Measurements from ENCODE around the gene C5orf63. TPM values are rescaled to one million over a fixed set of nuclear protein-coding genes. Genes with fewer than 3 reads are reported as not detected.

The C5orf63 gene
- total RNA-seq, 1 donor from 2014 or later = 1.5 TPM

DNA sequence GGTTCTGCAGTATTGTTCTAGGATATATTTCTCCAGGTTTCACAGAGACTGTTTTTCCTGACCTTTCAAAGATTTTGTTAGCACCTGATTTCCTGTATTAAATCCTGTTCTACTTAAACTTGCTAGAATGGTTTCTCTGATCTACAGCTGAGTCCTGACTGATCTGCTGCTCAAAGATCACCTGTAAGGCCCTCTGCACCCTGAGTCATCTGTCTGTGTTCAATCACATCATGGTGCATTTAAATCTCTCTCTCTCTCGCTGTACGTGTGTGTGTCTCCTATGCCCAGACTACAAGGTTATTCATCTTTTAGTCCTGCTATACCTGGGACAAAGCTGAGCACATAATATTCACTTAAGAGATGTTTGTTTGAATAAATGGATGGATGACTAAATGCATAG, 13.3 kb upstream of the C5orf63 start:
- Histone ChIP-seq H4K20me1 (ENCODE audit: low read depth) (no peaks in the 10 kb centered on the region), H3K4me2 (no peak overlapping the region), H3K4me3 (no peak overlapping the region), H3K27ac (no peak overlapping the region), H3K9me3 (ENCODE audit: low read depth) (no peaks in the 10 kb centered on the region), H3K9ac (no peak overlapping the region), H3K27me3 (no peaks in the 10 kb centered on the region), H3K79me2 (ENCODE audit: low read depth) (no peaks in the 10 kb centered on the region), H3K4me1 (peaks cover 26% of the 10 kb centered on the region), H2AFZ (replicated peaks) (no peak overlapping the region), H3F3A (ENCODE audit: low read depth) (no peaks in the 10 kb centered on the region), H3K36me3 (no peaks in the 10 kb centered on the region)
- Mint-ChIP-seq H3K36me3 (no peaks in the 10 kb centered on the region), H3K27me3 (ENCODE audit: insufficient read depth, low read depth) (peaks cover 5% of the 10 kb centered on the region), H3K9me3 (peaks cover 2% of the 10 kb centered on the region), H3K4me1 (peaks cover 44% of the 10 kb centered on the region), H3K4me3 (no peak overlapping the region), H3K27ac (no peak overlapping the region)
- no peak for DNase-seq (ENCODE audit: low spot score)
- TF ChIP-seq EZH2phosphoT487 (IDR thresholded peaks at IDR 0.05) (no peak), EZH2 (IDR thresholded peaks at IDR 0.05) (no peak)
- TF ChIP-seq, protein P1, sequence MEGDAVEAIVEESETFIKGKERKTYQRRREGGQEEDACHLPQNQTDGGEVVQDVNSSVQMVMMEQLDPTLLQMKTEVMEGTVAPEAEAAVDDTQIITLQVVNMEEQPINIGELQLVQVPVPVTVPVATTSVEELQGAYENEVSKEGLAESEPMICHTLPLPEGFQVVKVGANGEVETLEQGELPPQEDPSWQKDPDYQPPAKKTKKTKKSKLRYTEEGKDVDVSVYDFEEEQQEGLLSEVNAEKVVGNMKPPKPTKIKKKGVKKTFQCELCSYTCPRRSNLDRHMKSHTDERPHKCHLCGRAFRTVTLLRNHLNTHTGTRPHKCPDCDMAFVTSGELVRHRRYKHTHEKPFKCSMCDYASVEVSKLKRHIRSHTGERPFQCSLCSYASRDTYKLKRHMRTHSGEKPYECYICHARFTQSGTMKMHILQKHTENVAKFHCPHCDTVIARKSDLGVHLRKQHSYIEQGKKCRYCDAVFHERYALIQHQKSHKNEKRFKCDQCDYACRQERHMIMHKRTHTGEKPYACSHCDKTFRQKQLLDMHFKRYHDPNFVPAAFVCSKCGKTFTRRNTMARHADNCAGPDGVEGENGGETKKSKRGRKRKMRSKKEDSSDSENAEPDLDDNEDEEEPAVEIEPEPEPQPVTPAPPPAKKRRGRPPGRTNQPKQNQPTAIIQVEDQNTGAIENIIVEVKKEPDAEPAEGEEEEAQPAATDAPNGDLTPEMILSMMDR (IDR thresholded peaks at IDR 0.05) = no peak

DNA sequence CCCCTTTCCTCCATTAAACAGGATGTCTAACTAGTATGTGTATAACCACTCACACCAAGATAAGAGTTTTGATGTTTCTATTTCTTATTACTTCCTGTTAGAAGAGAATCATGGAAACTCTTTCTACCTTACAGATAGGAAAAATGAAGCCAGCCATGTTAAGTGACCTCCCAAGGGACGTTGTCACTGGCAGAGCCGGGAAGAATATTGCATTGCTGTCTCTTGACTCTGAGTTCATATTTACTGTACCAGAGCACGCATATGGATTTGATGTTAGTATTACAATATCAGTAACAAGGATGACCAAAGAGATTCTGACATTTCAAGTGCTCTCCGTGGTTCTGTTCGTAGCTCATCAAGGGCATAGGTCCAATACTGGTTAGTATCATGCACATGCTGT, 12.5 kb upstream of the C5orf63 start:
- H3K4me3 ChIP-seq = no peak overlapping the region
- H3K27ac ChIP-seq = no peak overlapping the region
- no peak for DNase-seq (ENCODE audit: low spot score)
- TF ChIP-seq, protein P1 (IDR thresholded peaks at IDR 0.05) = no peak
- TF ChIP-seq EZH2 (IDR thresholded peaks at IDR 0.05) = no peak
- no peak for TF ChIP-seq EZH2phosphoT487 (IDR thresholded peaks at IDR 0.05)
- peaks cover 2% of the 10 kb centered on the region for H3K9me3 Mint-ChIP-seq
- peaks cover 26% of the 10 kb centered on the region for H3K4me1 ChIP-seq
- H3K36me3 Mint-ChIP-seq = no peaks in the 10 kb centered on the region
- H4K20me1 ChIP-seq (ENCODE audit: low read depth) = no peaks in the 10 kb centered on the region
- H3K27me3 ChIP-seq = no peaks in the 10 kb centered on the region
- peaks cover 5% of the 10 kb centered on the region for H3K27me3 Mint-ChIP-seq (ENCODE audit: insufficient read depth, low read depth)
- H3K36me3 ChIP-seq = no peaks in the 10 kb centered on the region
- H3K27ac Mint-ChIP-seq = no peak overlapping the region
- H3F3A ChIP-seq (ENCODE audit: low read depth) = no peaks in the 10 kb centered on the region
- no peak overlapping the region for H3K4me3 Mint-ChIP-seq
- no peaks in the 10 kb centered on the region for H3K79me2 ChIP-seq (ENCODE audit: low read depth)
- no peak overlapping the region for H3K4me2 ChIP-seq
- H3K4me1 Mint-ChIP-seq = peaks cover 47% of the 10 kb centered on the region
- H3K9ac ChIP-seq = no peak overlapping the region
- no peak overlapping the region for H2AFZ ChIP-seq (replicated peaks)
- H3K9me3 ChIP-seq (ENCODE audit: low read depth) = no peaks in the 10 kb centered on the region

DNA sequence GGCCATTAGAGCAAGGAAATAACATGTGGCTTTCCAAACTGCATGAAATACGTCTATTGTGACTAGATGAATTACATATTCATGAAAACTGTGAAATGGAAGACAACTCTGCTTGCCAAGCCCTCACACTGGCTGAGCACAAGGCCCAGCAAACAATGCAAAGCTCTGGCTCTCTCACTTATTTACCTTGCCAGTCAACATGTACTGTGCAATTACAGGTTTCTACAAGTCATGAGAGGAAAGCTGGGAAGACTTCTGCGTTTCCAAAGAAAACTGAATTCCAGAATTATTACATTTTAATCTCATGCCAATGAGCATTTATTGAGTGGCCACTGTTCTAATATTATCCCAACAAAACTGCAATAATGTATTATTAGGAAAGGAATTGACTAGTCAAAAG, 12.1 kb upstream of the C5orf63 start:
- H3K4me1 ChIP-seq = peaks cover 27% of the 10 kb centered on the region
- H2AFZ ChIP-seq (replicated peaks) = no peak overlapping the region
- no peaks in the 10 kb centered on the region for H3K36me3 ChIP-seq
- Mint-ChIP-seq H3K9me3 (peaks cover 2% of the 10 kb centered on the region), H3K4me3 (no peak overlapping the region), H3K36me3 (no peaks in the 10 kb centered on the region), H3K27ac (no peak overlapping the region), H3K27me3 (ENCODE audit: insufficient read depth, low read depth) (peaks cover 5% of the 10 kb centered on the region), H3K4me1 (peaks cover 51% of the 10 kb centered on the region)
- no peak for DNase-seq (ENCODE audit: low spot score)
- H3K4me2 ChIP-seq = no peak overlapping the region
- no peaks in the 10 kb centered on the region for H3K79me2 ChIP-seq (ENCODE audit: low read depth)
- no peak overlapping the region for H3K9ac ChIP-seq
- no peaks in the 10 kb centered on the region for H3F3A ChIP-seq (ENCODE audit: low read depth)
- H3K27me3 ChIP-seq = no peaks in the 10 kb centered on the region
- no peak overlapping the region for H3K4me3 ChIP-seq
- TF ChIP-seq, protein P1 (IDR thresholded peaks at IDR 0.05) = no peak
- TF ChIP-seq EZH2phosphoT487 (IDR thresholded peaks at IDR 0.05) (no peak), EZH2 (IDR thresholded peaks at IDR 0.05) (no peak)
- H3K9me3 ChIP-seq (ENCODE audit: low read depth) = no peaks in the 10 kb centered on the region
- H4K20me1 ChIP-seq (ENCODE audit: low read depth) = no peaks in the 10 kb centered on the region
- H3K27ac ChIP-seq = no peak overlapping the region

All from neural progenitor cell (in vitro differentiated cells).